CD14-positive monocyte (primary cell): ENCODE results near the gene AP1B1. TPM values are rescaled to one million over a fixed set of nuclear protein-coding genes. Genes with fewer than 3 reads are reported as not detected.

ENCODE experiments used
- DNase-seq, 3 donors: peaks; one replicate each; pipeline ENCODE4 v3.0.0-alpha.2; 2011 to 2022
- H2AFZ ChIP-seq: 2 replicates; pipeline ENCODE4 v1.6.0; 2012; ENCODE audit warnings: mild to moderate bottlenecking, low read depth, low read length, inconsistent platforms; ENCODE audit not compliant: insufficient read depth, poor library complexity, severe bottlenecking
- H3K27ac ChIP-seq, 2 donors: 1 replicate in 1 of 2; 2 replicates in 1 of 2; pipeline ENCODE4 v1.5.1; 2012 to 2013; ENCODE audit warnings: low read length in 2 of 2, control low read depth in 1 of 2, inconsistent platforms in 1 of 2, low read depth in 1 of 2, mild to moderate bottlenecking in 1 of 2
- H3K27me3 ChIP-seq, 2 donors: one replicate each; pipeline versions ENCODE4 v1.6.0 to v1.6.1; 2011 to 2013; ENCODE audit warnings: low read length in 2 of 2; ENCODE audit not compliant: control insufficient read depth in 2 of 2, insufficient read depth in 2 of 2
- H3K36me3 ChIP-seq, 2 donors: replicated peaks in 1 of 2; 1 replicate in 1 of 2; 2 replicates in 1 of 2; pipeline versions ENCODE4 v1.5.1 to v1.6.1; 2012 to 2013; ENCODE audit warnings: low read length in 2 of 2, control low read depth in 1 of 2, inconsistent platforms in 1 of 2, mild to moderate bottlenecking in 1 of 2; ENCODE audit not compliant: insufficient read depth in 2 of 2, control insufficient read depth in 1 of 2
- H3K4me1 ChIP-seq, 2 donors: 1 replicate in 1 of 2; 2 replicates in 1 of 2; pipeline versions ENCODE4 v1.5.1 to v1.6.1; 2012 to 2013; ENCODE audit warnings: low read length in 2 of 2, control low read depth in 1 of 2, inconsistent platforms in 1 of 2, mild to moderate bottlenecking in 1 of 2, moderate library complexity in 1 of 2; ENCODE audit not compliant: insufficient read depth in 2 of 2, control insufficient read depth in 1 of 2
- H3K4me2 ChIP-seq: replicated peaks from 2 replicates; pipeline ENCODE3; 2012; ENCODE audit warnings: low read length, moderate library complexity, mild to moderate bottlenecking; ENCODE audit not compliant: poor library complexity, severe bottlenecking; ENCODE audit errors: extremely low read depth
- H3K4me3 ChIP-seq, 3 experiments: fragments of 200-600 bp in 1 of 3; sonication (generic) in 1 of 3; replicated peaks in 1 of 3; 1 replicate in 2 of 3; 2 replicates in 1 of 3; pipeline ENCODE4 v1.5.1; 2011 to 2013; ENCODE audit warnings: low read length in 3 of 3, mild to moderate bottlenecking in 3 of 3, control low read depth in 2 of 3, low read depth in 2 of 3, inconsistent platforms in 1 of 3, moderate library complexity in 1 of 3
- H3K79me2 ChIP-seq: 2 replicates; pipeline ENCODE4 v1.6.0; 2012; ENCODE audit warnings: mild to moderate bottlenecking, control low read depth, inconsistent platforms, low read length, moderate library complexity; ENCODE audit not compliant: insufficient read depth
- H3K9ac ChIP-seq: 2 replicates; pipeline ENCODE4 v1.6.0; 2017; ENCODE audit warnings: low read length, mild to moderate bottlenecking; ENCODE audit not compliant: insufficient read depth, poor library complexity, severe bottlenecking
- H3K9me3 ChIP-seq, 2 donors: replicated peaks in 1 of 2; 1 replicate in 1 of 2; 2 replicates in 1 of 2; pipeline versions ENCODE4 v1.5.1 to v1.6.1; 2012 to 2013; ENCODE audit warnings: low read length in 2 of 2, control low read depth in 1 of 2; ENCODE audit not compliant: control insufficient read depth in 1 of 2, insufficient read depth in 1 of 2
- H4K20me1 ChIP-seq: 2 replicates; pipeline ENCODE4 v1.6.0; 2012; ENCODE audit warnings: mild to moderate bottlenecking, low read length, control low read depth, moderate library complexity; ENCODE audit not compliant: insufficient read depth
- H3K27ac Mint-ChIP-seq, 7 donors: one replicate each; pipeline ENCODE4 v1.8.0; 2020; ENCODE audit warnings: mild to moderate bottlenecking in 7 of 7, mixed read lengths in 7 of 7, moderate library complexity in 6 of 7, inconsistent platforms in 2 of 7
- H3K27me3 Mint-ChIP-seq, 3 donors: one replicate each; pipeline ENCODE4 v1.8.0; 2021 to 2022; ENCODE audit warnings: low read depth in 3 of 3, mild to moderate bottlenecking in 3 of 3, mixed read lengths in 3 of 3, moderate library complexity in 3 of 3, inconsistent platforms in 1 of 3
- H3K36me3 Mint-ChIP-seq, 2 donors: one replicate each; pipeline ENCODE4 v1.8.0; 2020; ENCODE audit warnings: mixed read lengths in 2 of 2, inconsistent platforms in 1 of 2, mild to moderate bottlenecking in 1 of 2
- H3K4me1 Mint-ChIP-seq: one replicate; pipeline ENCODE4 v1.8.0; 2020; ENCODE audit warnings: mild to moderate bottlenecking, mixed read lengths
- H3K4me3 Mint-ChIP-seq, 2 donors: one replicate each; pipeline ENCODE4 v1.8.0; 2020; ENCODE audit warnings: mild to moderate bottlenecking in 2 of 2, mixed read lengths in 2 of 2, moderate library complexity in 1 of 2
- H3K9me3 Mint-ChIP-seq, 7 donors: one replicate each; pipeline ENCODE4 v1.8.0; 2020 to 2022; ENCODE audit warnings: mixed read lengths in 7 of 7, mild to moderate bottlenecking in 6 of 7, moderate library complexity in 6 of 7, inconsistent platforms in 2 of 7
- CTCF ChIP-seq: fragments of 200-600 bp; IDR thresholded peaks from one replicate; pipeline ENCODE4 v1.8.0; 2022; ENCODE audit warnings: antibody characterized with exemption, mild to moderate bottlenecking
- WGBS: methylation state at CpG from one replicate; pipeline ENCODE4 v1.1.5; 2013; ENCODE audit warnings: missing lambda C conversion rate; ENCODE audit not compliant: insufficient coverage; 5-methylcytosine and 5-hydroxymethylcytosine counted together
- intact Hi-C, 2 donors: fragments of 100-400 bp; cut with micrococcal nuclease; formaldehyde crosslinking; loops; one replicate each; pipeline versions ENCODE4 v1.15.0 to v1.15.1; 2023
- polyA plus RNA-seq, 3 donors: library from polyadenylated mRNA; depleted of rRNA in 1 of 3; unstranded in 2 of 3; stranded (reverse) in 1 of 3; fragments of 300-500 nt in 2 of 3; fragments of >200 nt in 1 of 3; fragmentation: Illumina TruSeq in 2 of 3; gene quantifications; 1 replicate in 2 of 3; 2 replicates in 1 of 3; pipeline ENCODE4 v1.2.3, GENCODE V29; 2012 to 2021

Gene AP1B1
- polyA plus RNA-seq, 3 donors, result 29.0 to 102 (median 40.3) TPM

GRCh38 chr22:29308148-29308790 lies 80.1 kb downstream of the AP1B1 start:
- Histone ChIP-seq H2AFZ (no peak overlapping the region), H3K9ac (no peak overlapping the region), H3K4me1 (peaks cover 48 to 86% of the 10 kb centered on the region in 2 donors), H3K79me2 (no peaks in the 10 kb centered on the region), H3K36me3 (no peaks in the 10 kb centered on the region), H3K4me3 (peak overlapping the region in 1 of 3 experiments; percentile 94), H3K27ac (no peak overlapping the region), H3K4me2 (peak overlapping the region; percentile 94), H4K20me1 (no peaks in the 10 kb centered on the region), H3K27me3 (peaks cover 3 to 44% of the 10 kb centered on the region in 2 donors), H3K9me3 (peaks cover 0 to 5% of the 10 kb centered on the region in 2 donors)
- Mint-ChIP-seq H3K36me3 (peaks cover 7 to 14% of the 10 kb centered on the region in 2 donors), H3K4me1 (peaks cover 59% of the 10 kb centered on the region), H3K4me3 (peak overlapping the region; percentile 55 to 85), H3K27ac (peak overlapping the region in 3 of 7 donors; percentile 40 to 78 (median 78)), H3K9me3 (peaks cover 3 to 11% (median 6%) of the 10 kb centered on the region in 7 donors), H3K27me3 (peaks cover 31 to 57% (median 44%) of the 10 kb centered on the region in 3 donors)
- intact Hi-C loops, result loop anchor here in 1 of 2 donors (5.0 kb wide), 1 partner anchor 36 kb away; no protein-coding TSS in a partner anchor
- WGBS, result 92% methylated on average over 50 of the region's 50 CpGs
- DNase-seq, result peak in 1 of 3 donors; percentile 4
- no peak for TF ChIP-seq CTCF

GRCh38 chr22:29307596-29308147 lies 80.7 kb downstream of the AP1B1 start:
- Mint-ChIP-seq H3K9me3 (peaks cover 0 to 5% (median under 1%) of the 10 kb centered on the region in 7 donors), H3K27me3 (peaks cover 25 to 51% (median 38%) of the 10 kb centered on the region in 3 donors), H3K27ac (peak overlapping the region in 6 of 7 donors; percentile 37 to 87 (median 78)), H3K4me1 (peaks cover 59% of the 10 kb centered on the region), H3K4me3 (peak overlapping the region; percentile 85 to 92), H3K36me3 (peaks cover 2 to 14% of the 10 kb centered on the region in 2 donors)
- intact Hi-C loops, result loop anchor here in 1 of 2 donors (5.0 kb wide), 1 partner anchor 35 kb away; no protein-coding TSS in a partner anchor
- TF ChIP-seq CTCF, result no peak
- DNase-seq, result peak in 1 of 3 donors; percentile 5
- no peak overlapping the region for H3K27ac ChIP-seq
- peak overlapping the region; percentile 42 to 94 (median 90) for H3K4me3 ChIP-seq
- H2AFZ ChIP-seq, result peak overlapping the region; percentile 92
- H3K4me2 ChIP-seq, result peak overlapping the region; percentile 94
- 84% methylated on average over 16 of the region's 20 CpGs for WGBS
- H4K20me1 ChIP-seq, result no peaks in the 10 kb centered on the region
- H3K36me3 ChIP-seq, result no peaks in the 10 kb centered on the region
- no peaks in the 10 kb centered on the region for H3K79me2 ChIP-seq
- peak overlapping the region; percentile 76 for H3K9ac ChIP-seq
- peaks cover 0 to 40% of the 10 kb centered on the region in 2 donors for H3K27me3 ChIP-seq
- peaks cover 54 to 86% of the 10 kb centered on the region in 2 donors for H3K4me1 ChIP-seq
- H3K9me3 ChIP-seq, result no peaks in the 10 kb centered on the region
